HepG2 (cell line): ENCODE measurements around the gene KIFC1. TPM values are rescaled to one million over a fixed set of nuclear protein-coding genes. Genes with fewer than 3 reads are reported as not detected.
"Not testable (repeated sequence)": the region's sequence is repeated elsewhere in the genome, so short reads cannot be mapped to it uniquely, and the experiment has no call there.

ENCODE experiments used
- ATAC-seq: fragments of 200-7000 bp; cut with Tn5 transposase; 3 replicates; pipeline ENCODE4 v1.9.1; 2020; ENCODE audit warnings: mild to moderate bottlenecking, moderate library complexity
- BruUV-seq: library from RNA; stranded (reverse); fragments of 400-500 nt; replicated peaks from 2 replicates; lab custom pipeline; 2021; lab: Mats Ljungman, UMichigan
- CTCF ChIA-PET: fragments of 300-600 bp; formaldehyde crosslinking; extraction: SDS; loops from one replicate; lab custom pipeline; 2021; ENCODE audit warnings: low total read pairs, inconsistent platforms, low intra/inter-chr PET ratio; lab: Yijun Ruan, JAX
- POLR2A ChIA-PET: fragments of 350-600 bp; sonication (Branson Sonifier 250); formaldehyde crosslinking; loops from one replicate; lab custom pipeline; 2020; ENCODE audit warnings: antibody characterized with exemption, inconsistent platforms; lab: Yijun Ruan, JAX
- DNase-seq: peaks from one replicate; pipeline ENCODE4 v3.0.0-alpha.2; 2015; ENCODE audit warnings: low spot score
- FAIRE-seq: peaks from 3 replicates; lab custom pipeline; 2011; peaks lifted over from hg19 to GRCh38; lab: Jason Lieb, UNC
- H2AFZ ChIP-seq: one replicate; pipeline ENCODE4 v1.6.1; 2011; ENCODE audit warnings: low read length, inconsistent platforms
- H3K27ac ChIP-seq: fragments of 300-600 bp; 3 replicates; pipeline ENCODE4 v1.8.0; 2011; ENCODE audit warnings: mixed run types, mild to moderate bottlenecking, mixed read lengths, low read length, inconsistent platforms; ENCODE audit not compliant: insufficient read depth; ENCODE audit errors: extremely low read length
- H3K27me3 ChIP-seq, 2 experiments: fragments of 200-600 bp in 1 of 2; 2 replicates in 1 of 2; 3 replicates in 1 of 2; pipeline versions ENCODE4 v1.6.0 to v1.8.0; 2011; ENCODE audit warnings: low read length in 2 of 2, mild to moderate bottlenecking in 2 of 2, moderate library complexity in 2 of 2, inconsistent platforms in 1 of 2; ENCODE audit not compliant: insufficient read depth in 2 of 2, control insufficient read depth in 1 of 2
- H3K36me3 ChIP-seq, 2 experiments: fragments of 200-600 bp in 1 of 2; replicated peaks in 1 of 2; 2 replicates in 1 of 2; 3 replicates in 1 of 2; pipeline versions ENCODE4 v1.5.1 to v1.8.0; 2011; ENCODE audit warnings: low read length in 2 of 2, inconsistent platforms in 1 of 2; ENCODE audit not compliant: insufficient read depth in 2 of 2, control insufficient read depth in 1 of 2
- H3K4me1 ChIP-seq: 2 replicates; pipeline ENCODE4 v1.5.1; 2012; ENCODE audit warnings: low read length, inconsistent platforms; ENCODE audit not compliant: insufficient read depth
- H3K4me2 ChIP-seq: 2 replicates; pipeline ENCODE4 v1.6.0; 2011; ENCODE audit warnings: low read depth, low read length, inconsistent platforms
- H3K4me3 ChIP-seq, 3 experiments: fragments of 200-600 bp in 1 of 3; sonication (generic), shearing (Covaris generic) in 1 of 3; replicated peaks in 1 of 3; 2 replicates each; pipeline ENCODE4 v1.5.1; 2011 to 2016; ENCODE audit warnings: low read length in 3 of 3, inconsistent platforms in 2 of 3, low read depth in 2 of 3, mild to moderate bottlenecking in 2 of 3, control low read depth in 1 of 3, mixed read lengths in 1 of 3; ENCODE audit not compliant: insufficient read depth in 1 of 3
- H3K79me2 ChIP-seq: one replicate; pipeline ENCODE4 v1.6.1; 2011; ENCODE audit warnings: low read length, inconsistent platforms; ENCODE audit not compliant: insufficient read depth
- H3K9ac ChIP-seq: 2 replicates; pipeline ENCODE4 v1.6.0; 2011; ENCODE audit warnings: mild to moderate bottlenecking, low read depth, low read length, inconsistent platforms; ENCODE audit not compliant: insufficient read depth
- H3K9me3 ChIP-seq: 2 replicates; pipeline ENCODE4 v1.5.1; 2012; ENCODE audit warnings: mild to moderate bottlenecking, low read length
- H4K20me1 ChIP-seq: 2 replicates; pipeline ENCODE4 v1.6.0; 2011; ENCODE audit warnings: inconsistent platforms, mild to moderate bottlenecking, low read length, moderate library complexity; ENCODE audit not compliant: insufficient read depth
- CBX1 ChIP-seq: IDR thresholded peaks from one replicate; pipeline ENCODE4 v1.6.1; 2016; ENCODE audit warnings: antibody characterized with exemption, low read depth
- FOXP4 ChIP-seq: sonication (generic); formaldehyde crosslinking; IDR thresholded peaks from 2 replicates; pipeline ENCODE4 v1.4.0; 2020; ENCODE audit warnings: missing genetic modification reagents
- HHEX ChIP-seq: IDR thresholded peaks from 2 replicates; pipeline ENCODE4 v1.6.1; 2016; ENCODE audit warnings: control low read depth
- HOXA9 ChIP-seq: sonication (generic); formaldehyde crosslinking; IDR thresholded peaks from 2 replicates; pipeline ENCODE4 v1.8.1; 2022; ENCODE audit warnings: missing genetic modification reagents, mild to moderate bottlenecking, moderate library complexity, borderline replicate concordance
- KLF16 ChIP-seq, 2 experiments: sonication (generic) in 1 of 2; formaldehyde crosslinking in 1 of 2; IDR thresholded peaks; 2 replicates each; pipeline versions ENCODE4 v1.6.1 to v1.8.0; 2016 to 2023; ENCODE audit warnings: missing genetic modification reagents in 2 of 2, missing compliant biosample characterization in 1 of 2
- REPIN1 ChIP-seq: sonication (generic); formaldehyde crosslinking; IDR thresholded peaks from 2 replicates; pipeline ENCODE4 v1.8.0; 2022; ENCODE audit warnings: missing genetic modification reagents, low read depth, mild to moderate bottlenecking, borderline replicate concordance
- TFE3 ChIP-seq: IDR thresholded peaks from 2 replicates; pipeline ENCODE4 v1.6.1; 2016
- ZNF280D ChIP-seq: sonication (generic); formaldehyde crosslinking; IDR thresholded peaks from 2 replicates; pipeline ENCODE4 v1.5.1; 2020; ENCODE audit warnings: mild to moderate bottlenecking, missing genetic modification reagents
- WGBS: methylation state at CpG from one replicate; pipeline ENCODE4 v1.1.6; 2017; ENCODE audit warnings: low lambda C conversion rate; 5-methylcytosine and 5-hydroxymethylcytosine counted together
- in situ Hi-C: cut with HindIII; loops from 2 replicates; pipeline ENCODE4 v1.10.0; 2017; ENCODE audit warnings: low pct_unique_long_range_greater_than_20kb; ENCODE audit not compliant: extremely low pct_ligation_motif_present
- intact Hi-C: fragments of 100-400 bp; cut with micrococcal nuclease; formaldehyde crosslinking; loops from one replicate; pipeline ENCODE4 v1.10.0; 2022; ENCODE audit not compliant: unreplicated experiment
- polyA plus RNA-seq, 8 experiments: library from polyadenylated mRNA; depleted of rRNA in 3 of 8; stranded (reverse) in 7 of 8; unstranded in 1 of 8; fragments of >200 nt; fragmentation: Illumina TruSeq in 4 of 8; extraction: Trizol in 4 of 8; gene quantifications; 2 replicates each; pipeline versions ENCODE4 v1.2.1 to v1.2.3, GENCODE V29; 2011 to 2016; ENCODE audit warnings: low read depth in 4 of 8, missing spikeins in 1 of 8, mixed read lengths in 1 of 8; ENCODE audit not compliant: insufficient read depth in 1 of 8
- total RNA-seq, 5 experiments: library from RNA; depleted of rRNA; stranded (reverse); fragments of >200 nt; fragmentation: Illumina TruSeq; extraction: Trizol; gene quantifications; 2 replicates each; pipeline ENCODE4 v1.2.3, GENCODE V29; 2016; ENCODE audit warnings: low read depth in 1 of 5

KIFC1 gene
- total and polyA plus RNA-seq, 2 of the 13 experiments (the other 11 are each of a cell fraction or from before 2014, with no cell fraction given), result 25.0 to 45.5 TPM

- TF ChIP-seq ZNF280D, result no peak
- TF ChIP-seq REPIN1 (CRISPR knock-in tag), result no peak
- TF ChIP-seq FOXP4 (CRISPR knock-in tag), result no peak
- TF ChIP-seq KLF16 (CRISPR knock-in tag; IDR thresholded peaks at IDR 0.05), result no peak
- TF ChIP-seq HHEX (CRISPR knock-in tag), result no peak
- no peak for TF ChIP-seq TFE3 (CRISPR knock-in tag)
- TF ChIP-seq CBX1, result no peak
- TF ChIP-seq HOXA9 (CRISPR knock-in tag), result no peak
Observed at GRCh38 chr6:33397541-33397940, 5.9 kb downstream of the KIFC1 start (continued).

- H2AFZ ChIP-seq, H3K4me3 ChIP-seq, H3K27me3 ChIP-seq, BruUV-seq, DNase-seq, FAIRE-seq, H3K9me3 ChIP-seq, H3K4me2 ChIP-seq, CTCF ChIA-PET, H3K9ac ChIP-seq, in situ Hi-C loops, intact Hi-C loops, ATAC-seq, POLR2A ChIA-PET, H3K27ac ChIP-seq, H4K20me1 ChIP-seq: not testable (repeated sequence)
- peaks cover 16 to 47% of the 10 kb centered on the region in 2 experiments for H3K36me3 ChIP-seq
- WGBS, result 95% methylated on average over 3 of the region's 3 CpGs
- H3K79me2 ChIP-seq, result peaks cover 42% of the 10 kb centered on the region
- peaks cover 27% of the 10 kb centered on the region for H3K4me1 ChIP-seq
Observed at GRCh38 chr6:33398601-33399000, 7.0 kb downstream of the KIFC1 start.
